GM21390 (cell line): ENCODE results near the gene TNS1.

Source experiments
- ATAC-seq: cut with Tn5 transposase; IDR thresholded peaks from one replicate; pipeline ENCODE4 v1.9.1; 2021; ENCODE audit not compliant: unreplicated experiment

TNS1 gene

GRCh38 chr2:217853961-217854360 is 148.8 kb downstream of the TNS1 start:
- ATAC-seq, result no peak

- ATAC-seq, result no peak
Measured at GRCh38 chr2:217853301-217853881, 149.4 kb downstream of the TNS1 start.

- ATAC-seq, result no peak
Measured at GRCh38 chr2:217852555-217853211, 150.1 kb downstream of the TNS1 start.

GRCh38 chr2:217851191-217852020 is 151.4 kb downstream of the TNS1 start:
- ATAC-seq, result no peak

- ATAC-seq, result no peak
Measured at GRCh38 chr2:217849154-217849975, 153.4 kb downstream of the TNS1 start.

GRCh38 chr2:217848351-217848957 is 154.3 kb downstream of the TNS1 start:
- ATAC-seq, result no peak

GRCh38 chr2:217847552-217848350 is 155.0 kb downstream of the TNS1 start:
- no peak for ATAC-seq

- ATAC-seq, result no peak
Measured at GRCh38 chr2:217847115-217847514, 155.7 kb downstream of the TNS1 start.

- no peak for ATAC-seq
Measured at GRCh38 chr2:217846321-217846743, 156.5 kb downstream of the TNS1 start.

- no peak for ATAC-seq
Measured at GRCh38 chr2:217845301-217845700, 157.5 kb downstream of the TNS1 start.

- no peak for ATAC-seq
Measured at GRCh38 chr2:217844696-217845095, 158.1 kb downstream of the TNS1 start.

- ATAC-seq, result no peak
Measured at GRCh38 chr2:217843324-217843723, 159.5 kb downstream of the TNS1 start.

GRCh38 chr2:217842017-217842416 is 160.8 kb downstream of the TNS1 start:
- no peak for ATAC-seq

- no peak for ATAC-seq
Measured at GRCh38 chr2:217840522-217840921, 162.3 kb downstream of the TNS1 start.

- ATAC-seq, result no peak
Measured at GRCh38 chr2:217839750-217840107, 163.1 kb downstream of the TNS1 start.

GRCh38 chr2:217839073-217839749 is 163.6 kb downstream of the TNS1 start:
- ATAC-seq, result no peak

- no peak for ATAC-seq
Measured at GRCh38 chr2:217838409-217838831, 164.4 kb downstream of the TNS1 start.

GRCh38 chr2:217837530-217837929 is 165.3 kb downstream of the TNS1 start:
- no peak for ATAC-seq

- no peak for ATAC-seq
Measured at GRCh38 chr2:217836901-217837491, 165.8 kb downstream of the TNS1 start.
